Stomach (tissue), 4 donors: ENCODE data around the gene SCCPDH.
"Not testable (repeated sequence)": the region's sequence is repeated elsewhere in the genome, so short reads cannot be mapped to it uniquely, and the experiment has no call there.

Experiments used
- EP300 ChIP-seq: sonication (generic); formaldehyde crosslinking; IDR thresholded peaks from one replicate; pipeline ENCODE4 v1.6.1; 2017; ENCODE audit warnings: antibody characterized with exemption
- TF ChIP-seq, protein P1 (sequence below), 7 experiments: fragments of 450-650 bp in 4 of 7; fragments of 200-600 bp in 3 of 7; sonication (generic) in 3 of 7; IDR thresholded peaks; one replicate each; pipeline ENCODE4 v1.5.1; 2016 to 2019; ENCODE audit warnings: antibody characterized with exemption in 7 of 7, control low read depth in 2 of 7, mild to moderate bottlenecking in 1 of 7

DNA sequence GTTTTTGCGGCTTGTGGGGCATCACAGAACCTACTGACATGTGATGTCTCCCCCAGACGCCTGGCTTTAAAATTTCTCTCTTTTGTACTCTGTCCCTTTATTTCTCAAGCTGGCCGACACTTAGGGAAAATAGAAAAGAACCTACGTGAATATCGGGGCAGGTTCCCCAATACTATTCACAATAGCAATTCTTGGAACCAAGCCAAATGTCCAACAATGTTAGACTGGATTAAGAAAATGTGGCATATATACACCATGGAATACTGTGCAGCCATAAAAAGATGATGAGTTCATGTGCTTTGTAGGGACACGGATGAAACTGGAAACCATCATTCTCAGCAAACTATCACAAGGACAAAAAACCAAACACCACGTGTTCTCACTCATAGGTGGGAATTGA is 3.4 kb upstream of the SCCPDH start:
- TF ChIP-seq, protein P1, sequence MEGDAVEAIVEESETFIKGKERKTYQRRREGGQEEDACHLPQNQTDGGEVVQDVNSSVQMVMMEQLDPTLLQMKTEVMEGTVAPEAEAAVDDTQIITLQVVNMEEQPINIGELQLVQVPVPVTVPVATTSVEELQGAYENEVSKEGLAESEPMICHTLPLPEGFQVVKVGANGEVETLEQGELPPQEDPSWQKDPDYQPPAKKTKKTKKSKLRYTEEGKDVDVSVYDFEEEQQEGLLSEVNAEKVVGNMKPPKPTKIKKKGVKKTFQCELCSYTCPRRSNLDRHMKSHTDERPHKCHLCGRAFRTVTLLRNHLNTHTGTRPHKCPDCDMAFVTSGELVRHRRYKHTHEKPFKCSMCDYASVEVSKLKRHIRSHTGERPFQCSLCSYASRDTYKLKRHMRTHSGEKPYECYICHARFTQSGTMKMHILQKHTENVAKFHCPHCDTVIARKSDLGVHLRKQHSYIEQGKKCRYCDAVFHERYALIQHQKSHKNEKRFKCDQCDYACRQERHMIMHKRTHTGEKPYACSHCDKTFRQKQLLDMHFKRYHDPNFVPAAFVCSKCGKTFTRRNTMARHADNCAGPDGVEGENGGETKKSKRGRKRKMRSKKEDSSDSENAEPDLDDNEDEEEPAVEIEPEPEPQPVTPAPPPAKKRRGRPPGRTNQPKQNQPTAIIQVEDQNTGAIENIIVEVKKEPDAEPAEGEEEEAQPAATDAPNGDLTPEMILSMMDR (IDR thresholded peaks at IDR 0.05): not testable (repeated sequence)
- TF ChIP-seq EP300: not testable (repeated sequence)
